Spleen (tissue), 11 donors: ENCODE results near the gene MACROD2. TPM values are rescaled to one million over a fixed set of nuclear protein-coding genes. Genes with fewer than 3 reads are reported as not detected.
"Not testable (repeated sequence)": the region's sequence is repeated elsewhere in the genome, so short reads cannot be mapped to it uniquely, and the experiment has no call there.

Experiments
- DNase-seq: peaks from one replicate; pipeline ENCODE4 v3.0.0-alpha.2; 2020
- H3K27ac ChIP-seq, 8 donors: fragments of 200-600 bp; sonication (generic) in 7 of 8; 1 replicate in 4 of 8; 2 replicates in 4 of 8; pipeline versions ENCODE4 v1.5.0 to v1.8.0; 2016 to 2021; ENCODE audit warnings: inconsistent platforms in 4 of 8, mild to moderate bottlenecking in 4 of 8, moderate library complexity in 1 of 8
- H3K27me3 ChIP-seq, 7 donors: fragments of 200-600 bp; sonication (generic) in 6 of 7; replicated peaks in 1 of 7; 1 replicate in 4 of 7; 2 replicates in 3 of 7; pipeline versions ENCODE4 v1.5.0 to v1.8.0; 2016 to 2021; ENCODE audit warnings: inconsistent platforms in 3 of 7, mild to moderate bottlenecking in 1 of 7
- H3K36me3 ChIP-seq, 6 donors: fragments of 200-600 bp; sonication (generic) in 5 of 6; 1 replicate in 4 of 6; 2 replicates in 2 of 6; pipeline versions ENCODE4 v1.5.0 to v1.8.0; 2016 to 2021; ENCODE audit warnings: inconsistent platforms in 2 of 6
- H3K4me1 ChIP-seq, 6 donors: fragments of 200-600 bp; sonication (generic) in 5 of 6; 1 replicate in 3 of 6; 2 replicates in 3 of 6; pipeline versions ENCODE4 v1.5.0 to v1.8.0; 2016 to 2021; ENCODE audit warnings: inconsistent platforms in 3 of 6
- H3K4me3 ChIP-seq, 8 donors: fragments of 200-600 bp; sonication (generic) in 7 of 8; 1 replicate in 4 of 8; 2 replicates in 4 of 8; pipeline versions ENCODE4 v1.5.0 to v1.8.0; 2016 to 2021; ENCODE audit warnings: inconsistent platforms in 4 of 8, mild to moderate bottlenecking in 4 of 8, moderate library complexity in 2 of 8
- H3K9me3 ChIP-seq, 8 donors: fragments of 200-600 bp; sonication (generic) in 7 of 8; 1 replicate in 4 of 8; 2 replicates in 4 of 8; pipeline versions ENCODE4 v1.5.0 to v1.8.0; 2016 to 2021; ENCODE audit warnings: inconsistent platforms in 4 of 8
- CTCF ChIP-seq, 11 experiments: fragments of 200-600 bp in 7 of 11; fragments of 450-650 bp in 4 of 11; sonication (generic) in 4 of 11; IDR thresholded peaks in 8 of 11; conservative IDR thresholded peaks in 3 of 11; 1 replicate in 7 of 11; 2 replicates in 4 of 11; pipeline versions ENCODE4 v1.4.0 to v1.8.0; 2016 to 2021; ENCODE audit warnings: antibody characterized with exemption in 11 of 11, inconsistent platforms in 4 of 11, mild to moderate bottlenecking in 1 of 11
- POLR2A ChIP-seq, 3 donors: fragments of 450-650 bp; IDR thresholded peaks; one replicate each; pipeline ENCODE4 v1.5.1; 2017; ENCODE audit warnings: antibody characterized with exemption in 3 of 3, mild to moderate bottlenecking in 1 of 3
- POLR2AphosphoS5 ChIP-seq, 3 donors: sonication (generic); formaldehyde crosslinking; IDR thresholded peaks; one replicate each; pipeline ENCODE4 v1.5.1; 2017; ENCODE audit warnings: antibody characterized with exemption in 3 of 3
- WGBS, 5 donors: extraction: QIAGEN DNeasy Blood & Tissue Kit in 3 of 5; methylation state at CpG; one replicate each; pipeline versions ENCODE4 v1.1.5 to v1.1.7; 2013 to 2018; 5-methylcytosine and 5-hydroxymethylcytosine counted together
- intact Hi-C: fragments of 100-400 bp; cut with DNase I; formaldehyde crosslinking; loops from one replicate; pipeline ENCODE4 v1.15.0; 2023; ENCODE audit warnings: low total_unique reads
- polyA plus RNA-seq, 3 donors: library from polyadenylated mRNA; stranded (reverse); fragments of 200-250 nt; gene quantifications; one replicate each; pipeline ENCODE4 v1.2.1, GENCODE V29; 2013
- total RNA-seq, 7 donors: library from RNA; depleted of rRNA in 3 of 7; stranded (reverse); fragments of >200 nt in 3 of 7; fragmentation: NEBNext Ultra II Directional in 4 of 7; extraction: Animal tissue kit (Norgen Biotek cat#: 25700) in 4 of 7; gene quantifications; one replicate each; pipeline versions ENCODE4 v1.1.0 to v1.2.1, GENCODE V29; 2016 to 2021
- donor health status: healthy with polysubstance abuse.
- donor health status: DM: no; HTN: no; CAD: no; lungs with moderate emphysema.
- donor health status: DM: no; HTN: no; CAD: no.
- donor health status: Bipolar disorder and iron deficiency.
- donor health status: healthy.
- donor health status: DM: no; HTN: no; CAD: no.
- donor health status: DM: yes; HTN: yes; CAD: no.

MACROD2 gene
- total and polyA plus RNA-seq, 10 donors: 1.5 to 4.7 (median 3.4) TPM

- intact Hi-C loops: no loop called here
- Histone ChIP-seq H3K27me3 (no peaks in the 10 kb centered on the region), H3K27ac (no peak overlapping the region), H3K4me1 (no peaks in the 10 kb centered on the region), H3K36me3 (no peaks in the 10 kb centered on the region), H3K9me3 (peaks cover 0 to 5% (median 0%) of the 10 kb centered on the region in 8 donors), H3K4me3 (no peak overlapping the region)
- DNase-seq: no peak
- no peak for TF ChIP-seq CTCF (IDR thresholded peaks at IDR 0.05 in 8 of 11, conservative IDR thresholded peaks at IDR 0.05 in 3 of 11)
- TF ChIP-seq POLR2A (IDR thresholded peaks at IDR 0.05): no peak
- TF ChIP-seq POLR2AphosphoS5 (IDR thresholded peaks at IDR 0.05): no peak
- 93 to 100% (median 96%) methylated on average over 1 of the region's 1 CpG for WGBS, 5 donors
Observed at GRCh38 chr20:14220986-14221385, 225.7 kb downstream of the MACROD2 start.

- Histone ChIP-seq H3K4me3 (no peak overlapping the region), H3K4me1 (no peaks in the 10 kb centered on the region), H3K9me3 (peaks cover 0 to 5% (median 0%) of the 10 kb centered on the region in 8 donors), H3K36me3 (no peaks in the 10 kb centered on the region), H3K27me3 (peaks cover 0 to 6% (median 0%) of the 10 kb centered on the region in 7 donors), H3K27ac (no peak overlapping the region)
- intact Hi-C loops: no loop called here
- 72 to 97% (median 78%) methylated on average over 3 of the region's 3 CpGs for WGBS, 5 donors
- TF ChIP-seq POLR2AphosphoS5 (IDR thresholded peaks at IDR 0.05): no peak
- TF ChIP-seq POLR2A (IDR thresholded peaks at IDR 0.05): no peak
- TF ChIP-seq CTCF (IDR thresholded peaks at IDR 0.05 in 8 of 11, conservative IDR thresholded peaks at IDR 0.05 in 3 of 11): no peak
- DNase-seq: no peak
Observed at GRCh38 chr20:14223806-14224205, 228.5 kb downstream of the MACROD2 start.

- DNase-seq, H3K27ac ChIP-seq: not testable (repeated sequence)
- H3K4me3 ChIP-seq: peak overlapping the region in 3 of 8 donors; percentile 9 to 25 (median 22)
Observed at GRCh38 chr20:14226051-14227049, 231.0 kb downstream of the MACROD2 start.

GRCh38 chr20:14232650-14233049 lies 237.3 kb downstream of the MACROD2 start:
- no peak overlapping the region for H3K27ac ChIP-seq
- no peaks in the 10 kb centered on the region for H3K27me3 ChIP-seq
- TF ChIP-seq POLR2A (IDR thresholded peaks at IDR 0.05) (no peak), POLR2AphosphoS5 (IDR thresholded peaks at IDR 0.05) (no peak), CTCF (IDR thresholded peaks at IDR 0.05 in 8 of 11, conservative IDR thresholded peaks at IDR 0.05 in 3 of 11) (no peak)
- no peak overlapping the region for H3K4me3 ChIP-seq
- no peaks in the 10 kb centered on the region for H3K4me1 ChIP-seq
- H3K36me3 ChIP-seq: no peaks in the 10 kb centered on the region
- 80 to 91% (median 87%) methylated on average over 2 of the region's 2 CpGs for WGBS, 5 donors
- peaks cover 0 to 10% (median 0%) of the 10 kb centered on the region in 8 donors for H3K9me3 ChIP-seq
- intact Hi-C loops: no loop called here
- DNase-seq: no peak

More at GRCh38 chr20:14226051-14227049, 231.0 kb downstream of the MACROD2 start:
- H3K9me3 ChIP-seq, intact Hi-C loops, H3K27me3 ChIP-seq, H3K36me3 ChIP-seq, H3K4me1 ChIP-seq: not testable (repeated sequence)
- WGBS, 5 donors: 35 to 62% (median 42%) methylated on average over 22 to 48 of the region's 53 CpGs
